Left lung (tissue), 10 donors: Measurements from ENCODE around the gene TUBA3E. TPM values are rescaled to one million over a fixed set of nuclear protein-coding genes. Genes with fewer than 3 reads are reported as not detected.
"Not testable (repeated sequence)": the region's sequence is repeated elsewhere in the genome, so short reads cannot be mapped to it uniquely, and the experiment has no call there.

ENCODE experiments used
- ATAC-seq: fragments of 200-7000 bp; cut with Tn5 transposase; one replicate; pipeline ENCODE4 v1.9.1; 2020; ENCODE audit warnings: moderate library complexity
- DNase-seq, 4 donors: peaks; one replicate each; pipeline ENCODE4 v3.0.0-alpha.2; 2013 to 2020
- H3K27ac ChIP-seq, 2 donors: fragments of 200-600 bp; sonication (generic) in 1 of 2; one replicate each; pipeline versions ENCODE4 v1.5.0 to v1.8.0; 2020 to 2021
- H3K27me3 ChIP-seq, 2 donors: fragments of 200-600 bp; sonication (generic) in 1 of 2; one replicate each; pipeline versions ENCODE4 v1.5.0 to v1.8.0; 2020 to 2021
- H3K36me3 ChIP-seq, 2 donors: fragments of 200-600 bp; sonication (generic) in 1 of 2; one replicate each; pipeline versions ENCODE4 v1.5.0 to v1.8.0; 2020 to 2021
- H3K4me1 ChIP-seq, 2 donors: fragments of 200-600 bp; one replicate each; pipeline ENCODE4 v1.8.0; 2021
- H3K4me3 ChIP-seq, 2 donors: fragments of 200-600 bp; sonication (generic) in 1 of 2; one replicate each; pipeline versions ENCODE4 v1.5.0 to v1.8.0; 2020 to 2021; ENCODE audit warnings: mild to moderate bottlenecking in 1 of 2
- H3K9me3 ChIP-seq, 2 donors: fragments of 200-600 bp; sonication (generic) in 1 of 2; one replicate each; pipeline versions ENCODE4 v1.5.0 to v1.8.0; 2020 to 2021
- CTCF ChIP-seq, 2 donors: fragments of 200-600 bp; sonication (generic) in 1 of 2; IDR thresholded peaks; one replicate each; pipeline versions ENCODE4 v1.5.0 to v1.8.0; 2021; ENCODE audit warnings: antibody characterized with exemption in 2 of 2
- intact Hi-C, 2 donors: fragments of 100-400 bp; cut with DNase I; formaldehyde crosslinking; loops; one replicate each; pipeline versions ENCODE4 v1.11.2 to v1.14.2; 2022
- polyA plus RNA-seq, 6 donors: library from polyadenylated mRNA; unstranded; fragments of 120-200 nt; gene quantifications; one replicate each; pipeline ENCODE4 v1.2.1, GENCODE V29; 2013; ENCODE audit not compliant: insufficient read length in 6 of 6
- total RNA-seq, 2 donors: library from RNA; stranded (reverse); fragmentation: NEBNext Ultra II Directional; extraction: Animal tissue kit (Norgen Biotek cat#: 25700); gene quantifications; one replicate each; pipeline ENCODE4 v1.2.1, GENCODE V29; 2021
- donor health status: DM: no; HTN: yes; CAD: no.
- donor health status: DM: no; HTN: no; CAD: no.

The TUBA3E gene
- total and polyA plus RNA-seq, 8 donors: 0.14 to 0.20 TPM; not detected in 6

- DNase-seq (no peak), ATAC-seq (no peak)
- Histone ChIP-seq H3K9me3 (no peaks in the 10 kb centered on the region), H3K4me1 (peaks cover 4 to 15% of the 10 kb centered on the region in 2 donors), H3K36me3 (peaks cover 0 to 14% of the 10 kb centered on the region in 2 donors), H3K27me3 (no peaks in the 10 kb centered on the region), H3K4me3 (no peak overlapping the region), H3K27ac (no peak overlapping the region)
- intact Hi-C loops: no loop called here
- TF ChIP-seq CTCF (IDR thresholded peaks at IDR 0.05): no peak
Measured at GRCh38 chr2:130186391-130186790, 11.8 kb downstream of the TUBA3E start.

- Histone ChIP-seq H3K4me3 (no peak overlapping the region), H3K9me3 (no peaks in the 10 kb centered on the region), H3K27me3 (no peaks in the 10 kb centered on the region), H3K36me3 (peaks cover 0 to 9% of the 10 kb centered on the region in 2 donors), H3K27ac (no peak overlapping the region), H3K4me1 (peaks cover 4 to 17% of the 10 kb centered on the region in 2 donors)
- intact Hi-C loops: no loop called here
- no peak for DNase-seq
- no peak for TF ChIP-seq CTCF (IDR thresholded peaks at IDR 0.05)
- no peak for ATAC-seq
Measured at GRCh38 chr2:130185896-130186295, 12.3 kb downstream of the TUBA3E start.

- no peak for TF ChIP-seq CTCF (IDR thresholded peaks at IDR 0.05)
- no peaks in the 10 kb centered on the region for H3K9me3 ChIP-seq
- no peak overlapping the region for H3K27ac ChIP-seq
- no peaks in the 10 kb centered on the region for H3K27me3 ChIP-seq
- no peak overlapping the region for H3K4me3 ChIP-seq
- ATAC-seq (no peak), DNase-seq (no peak)
- peaks cover 0 to 7% of the 10 kb centered on the region in 2 donors for H3K36me3 ChIP-seq
- intact Hi-C loops: no loop called here
- peaks cover 8 to 21% of the 10 kb centered on the region in 2 donors for H3K4me1 ChIP-seq
Measured at GRCh38 chr2:130185436-130185835, 12.8 kb downstream of the TUBA3E start.

- TF ChIP-seq CTCF (IDR thresholded peaks at IDR 0.05): no peak
- intact Hi-C loops: no loop called here
- Histone ChIP-seq H3K36me3 (peaks cover 0 to 7% of the 10 kb centered on the region in 2 donors), H3K4me3 (peak overlapping the region in 1 of 2 donors; percentile 99), H3K27ac (no peak overlapping the region), H3K9me3 (no peaks in the 10 kb centered on the region), H3K27me3 (no peaks in the 10 kb centered on the region), H3K4me1 (peaks cover 11 to 27% of the 10 kb centered on the region in 2 donors)
- DNase-seq (peak in 1 of 4 donors; percentile 24), ATAC-seq (no peak)
Measured at GRCh38 chr2:130183512-130184373, 14.5 kb downstream of the TUBA3E start.

GRCh38 chr2:130182826-130183511 is 15.3 kb downstream of the TUBA3E start:
- peak; percentile 35 for ATAC-seq

More at GRCh38 chr2:130182826-130183511, 15.3 kb downstream of the TUBA3E start:
- DNase-seq, intact Hi-C loops, H3K36me3 ChIP-seq, H3K27me3 ChIP-seq, H3K9me3 ChIP-seq: not testable (repeated sequence)
- Histone ChIP-seq H3K4me3 (peak overlapping the region; percentile 98 to 99), H3K27ac (peak overlapping the region in 1 of 2 donors; percentile 93), H3K4me1 (peaks cover 11 to 27% of the 10 kb centered on the region in 2 donors)
